NCI-H2227 treated with DMSO at 0.1 percent for 48 hours (cell line): ENCODE data around the gene PTPN14.

Experiments
- DNase-seq: peaks from one replicate; lab custom pipeline; 2025; lab: John Stamatoyannopoulos, UW

Gene PTPN14

DNA sequence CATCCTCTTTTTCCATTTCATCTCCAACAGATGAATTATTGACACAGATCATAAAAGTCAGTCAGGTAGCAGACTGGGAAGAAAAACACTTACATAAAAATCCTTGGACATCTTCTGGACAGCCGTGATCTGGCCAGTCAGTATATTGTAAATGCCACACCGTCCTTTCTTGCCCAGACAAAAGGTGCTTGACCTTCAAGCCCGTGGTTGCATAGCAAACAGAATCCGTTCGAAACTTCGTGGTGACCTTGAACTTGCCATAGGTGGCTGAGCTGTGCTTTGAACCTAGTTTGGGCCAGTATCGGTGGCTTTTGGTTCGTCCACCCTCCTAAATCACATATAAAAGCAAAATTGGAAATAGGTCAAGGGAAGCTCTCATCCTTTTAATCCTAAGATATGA is 182.0 kb downstream of the PTPN14 start:
- DNase-seq = no peak

GRCh38 chr1:214367841-214368240 is 183.6 kb downstream of the PTPN14 start:
- DNase-seq = no peak

- DNase-seq = no peak
Observed at GRCh38 chr1:214364786-214365295, 186.6 kb downstream of the PTPN14 start.

DNA sequence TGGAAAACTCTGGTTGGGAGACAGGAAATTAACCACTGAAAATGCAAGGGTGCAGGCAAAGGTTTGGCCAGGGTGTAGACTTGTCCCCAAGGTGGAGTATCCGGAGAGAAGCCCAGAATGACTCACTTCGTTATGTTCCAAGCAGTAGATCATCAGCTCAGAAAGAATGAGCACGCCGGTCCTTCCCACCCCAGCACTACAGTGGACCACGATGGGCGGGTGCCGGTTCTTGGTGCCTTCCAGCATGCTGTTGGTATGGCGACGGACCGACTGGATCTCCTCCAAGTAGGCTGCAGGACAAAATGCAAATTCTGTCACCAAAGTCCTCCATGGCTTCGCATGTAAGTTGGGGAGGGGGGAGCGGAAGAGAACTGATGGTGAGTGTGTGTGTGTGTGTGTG is 187.0 kb downstream of the PTPN14 start:
- no peak for DNase-seq

DNA sequence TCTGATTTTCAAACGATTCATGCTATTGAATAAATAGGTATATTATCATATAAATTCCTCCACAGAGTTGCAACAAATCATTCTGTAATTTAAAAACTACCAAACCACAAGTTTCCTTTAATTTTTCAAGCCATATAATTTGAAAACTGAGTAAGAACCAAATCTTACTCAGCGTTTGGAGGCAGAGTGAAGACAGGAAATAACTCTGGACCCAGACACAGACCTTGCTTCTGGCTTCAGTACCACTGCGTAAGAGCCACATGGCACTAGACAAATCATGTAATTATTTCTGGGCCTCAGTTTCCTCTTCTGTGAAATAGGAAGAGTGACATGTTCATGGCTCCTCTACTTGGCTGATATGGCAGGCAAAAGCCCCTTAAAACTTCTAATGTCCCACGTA is 188.0 kb downstream of the PTPN14 start:
- DNase-seq = no peak

- DNase-seq = no peak
Observed at GRCh38 chr1:214362188-214362882, 189.1 kb downstream of the PTPN14 start.

DNA sequence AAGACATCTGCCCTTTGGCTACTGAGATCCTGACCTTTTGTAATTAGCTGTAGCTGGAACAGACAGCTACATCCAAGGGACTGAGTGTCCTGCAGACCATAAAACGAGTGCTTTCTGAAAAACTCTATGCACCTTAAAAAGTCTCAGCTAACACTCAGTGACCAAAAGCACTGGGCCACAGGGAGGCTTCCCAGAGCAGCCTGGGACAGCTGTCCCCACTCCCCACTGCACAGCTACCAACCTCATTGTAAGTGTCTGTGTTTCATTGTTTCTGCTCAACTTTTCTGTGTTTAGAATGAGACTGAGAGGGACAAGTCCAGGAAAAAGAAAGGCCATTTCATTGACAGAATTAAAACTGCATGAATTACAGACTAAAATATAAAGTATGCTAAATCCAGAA is 189.8 kb downstream of the PTPN14 start:
- DNase-seq = no peak

GRCh38 chr1:214360525-214361164 is 190.8 kb downstream of the PTPN14 start:
- DNase-seq = no peak

GRCh38 chr1:214360116-214360515 is 191.3 kb downstream of the PTPN14 start:
- no peak for DNase-seq

- no peak for DNase-seq
Observed at GRCh38 chr1:214354440-214355148, 196.8 kb downstream of the PTPN14 start.

- no peak for DNase-seq
Observed at GRCh38 chr1:214352838-214353237, 198.6 kb downstream of the PTPN14 start.

GRCh38 chr1:214351551-214352277 is 199.7 kb downstream of the PTPN14 start:
- no peak for DNase-seq

GRCh38 chr1:214349781-214350180 is 201.6 kb downstream of the PTPN14 start:
- no peak for DNase-seq

DNA sequence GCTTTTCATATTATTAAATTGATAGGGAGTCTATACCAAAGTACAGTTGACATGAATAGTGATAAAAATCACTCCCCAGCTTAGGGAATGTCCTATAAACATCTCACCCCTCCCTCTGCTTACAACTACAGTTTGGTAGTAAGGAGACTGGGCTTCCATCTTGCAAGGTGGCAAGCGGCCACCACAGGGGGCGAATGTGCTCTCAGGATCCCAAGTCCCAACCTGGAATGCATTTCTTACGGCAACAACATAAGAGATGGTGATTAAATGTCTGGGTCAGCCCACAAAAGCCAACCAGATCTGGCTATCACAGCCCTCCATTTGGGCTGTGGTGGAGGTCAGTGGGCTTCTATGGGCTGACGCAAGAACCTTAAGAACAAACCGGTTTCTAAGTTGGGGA is 202.4 kb downstream of the PTPN14 start:
- no peak for DNase-seq

GRCh38 chr1:214344897-214345296 is 206.5 kb downstream of the PTPN14 start:
- no peak for DNase-seq

- DNase-seq = no peak
Observed at GRCh38 chr1:214342525-214342924, 208.9 kb downstream of the PTPN14 start.

DNA sequence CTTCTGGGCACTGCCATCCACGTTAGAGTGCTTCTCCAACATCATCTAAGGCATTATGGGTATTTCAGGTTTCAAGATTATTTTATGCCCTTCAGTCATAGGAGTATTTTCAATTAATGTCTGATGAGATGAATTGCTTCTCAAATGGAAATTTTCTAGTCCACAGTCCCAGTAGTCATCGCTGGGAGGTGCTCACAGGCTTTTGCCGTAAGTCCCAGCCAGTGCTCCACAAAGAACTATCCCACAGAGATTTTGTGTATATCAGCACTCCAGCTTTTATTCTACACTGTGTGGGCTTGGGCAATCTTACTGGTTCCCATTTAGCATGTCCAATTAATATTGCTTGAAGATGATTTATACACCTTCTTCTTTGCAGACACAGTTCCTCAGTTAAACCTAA is 209.5 kb downstream of the PTPN14 start:
- DNase-seq = no peak

- no peak for DNase-seq
Observed at GRCh38 chr1:214341459-214341858, 209.9 kb downstream of the PTPN14 start.

DNA sequence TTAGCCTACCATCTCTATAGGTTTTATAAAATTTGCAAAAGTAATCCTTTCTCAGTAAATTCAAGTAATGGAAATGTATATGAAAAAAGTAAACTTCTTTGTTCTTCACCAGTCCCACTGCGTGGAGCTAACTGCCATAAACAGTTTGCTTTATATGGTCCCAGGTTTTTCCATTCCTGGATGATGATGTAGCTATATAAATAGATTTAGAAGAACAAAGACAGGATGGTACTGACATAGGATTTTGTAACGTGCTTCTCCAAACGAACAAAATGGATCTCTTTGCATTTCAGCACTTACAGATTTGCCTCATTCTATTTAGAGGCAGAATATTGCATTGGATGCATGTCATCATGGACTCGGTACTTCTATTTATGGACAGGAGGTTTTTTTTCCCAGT is 213.2 kb downstream of the PTPN14 start:
- DNase-seq = no peak

DNA sequence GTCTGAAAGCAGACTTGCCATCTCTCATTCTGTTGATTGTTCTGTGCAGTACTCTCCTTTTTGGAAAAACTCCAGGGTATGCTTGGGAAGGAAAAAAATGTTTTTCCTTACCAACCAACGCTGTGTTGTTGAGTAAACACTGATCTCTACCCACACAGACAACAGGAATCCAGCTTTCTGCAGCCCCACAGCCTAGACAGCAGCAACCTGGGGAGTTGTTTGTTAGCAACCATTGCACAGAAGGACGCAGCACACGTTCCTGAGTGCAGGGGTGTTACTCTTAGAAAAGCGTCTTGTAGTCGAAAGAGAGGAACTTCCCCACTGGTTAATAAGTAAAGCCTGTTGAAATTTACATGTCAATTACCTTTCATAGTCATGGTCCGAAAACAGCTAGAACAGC is 213.9 kb downstream of the PTPN14 start:
- no peak for DNase-seq

DNA sequence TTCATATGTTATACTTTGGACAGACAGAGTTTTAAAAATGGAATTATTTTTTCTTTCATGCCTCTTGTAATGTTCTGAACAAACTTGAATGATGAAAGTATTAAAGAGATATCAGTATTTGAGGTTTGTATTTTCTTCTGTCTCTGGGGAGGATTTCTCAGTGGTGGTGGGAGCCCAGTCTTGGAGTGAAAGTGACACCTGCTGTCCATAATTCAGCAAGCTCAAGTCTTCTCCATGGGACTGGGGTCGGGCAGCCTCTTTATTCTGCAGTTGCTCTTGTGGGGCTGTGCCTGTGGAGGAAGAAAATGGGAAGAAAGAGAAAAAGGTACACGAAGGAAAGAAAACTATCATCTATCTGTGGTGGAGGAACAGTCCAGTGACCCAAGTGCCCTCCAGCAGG is 214.4 kb downstream of the PTPN14 start:
- no peak for DNase-seq

GRCh38 chr1:214335567-214335966 is 215.8 kb downstream of the PTPN14 start:
- no peak for DNase-seq
